Esophagus squamous epithelium (tissue), 5 donors: Measurements from ENCODE around the gene MOXD1. TPM values are rescaled to one million over a fixed set of nuclear protein-coding genes. Genes with fewer than 3 reads are reported as not detected.
"Not testable (repeated sequence)": the region's sequence is repeated elsewhere in the genome, so short reads cannot be mapped to it uniquely, and the experiment has no call there.

ENCODE experiments used
- DNase-seq: peaks from one replicate; lab custom pipeline; 2025; lab: John Stamatoyannopoulos, UW
- H3K27ac ChIP-seq, 4 donors: fragments of 200-600 bp; sonication (generic); one replicate each; pipeline ENCODE4 v1.5.1; 2016 to 2019; ENCODE audit warnings: mild to moderate bottlenecking in 1 of 4
- H3K27me3 ChIP-seq, 4 donors: fragments of 200-600 bp; sonication (generic); 1 replicate in 3 of 4; 2 replicates in 1 of 4; pipeline versions ENCODE4 v1.5.1 to v1.6.0; 2017 to 2021; ENCODE audit warnings: antibody characterized with exemption in 1 of 4
- H3K36me3 ChIP-seq, 3 donors: fragments of 200-600 bp; sonication (generic); one replicate each; pipeline ENCODE4 v1.5.1; 2016 to 2019
- H3K4me1 ChIP-seq, 3 donors: fragments of 200-600 bp; sonication (generic); one replicate each; pipeline ENCODE4 v1.5.1; 2017 to 2019
- H3K4me3 ChIP-seq, 4 donors: fragments of 200-600 bp; sonication (generic); 1 replicate in 3 of 4; 2 replicates in 1 of 4; pipeline ENCODE4 v1.5.1; 2016 to 2019; ENCODE audit warnings: mild to moderate bottlenecking in 2 of 4, moderate library complexity in 1 of 4
- H3K9me3 ChIP-seq, 3 donors: fragments of 200-600 bp; sonication (generic); one replicate each; pipeline ENCODE4 v1.5.1; 2016 to 2019
- CTCF ChIP-seq, 6 experiments: fragments of 450-650 bp in 4 of 6; fragments of 200-600 bp in 2 of 6; sonication (generic) in 2 of 6; IDR thresholded peaks; one replicate each; pipeline ENCODE4 v1.5.1; 2016 to 2019; ENCODE audit warnings: antibody characterized with exemption in 6 of 6, mild to moderate bottlenecking in 4 of 6, moderate library complexity in 4 of 6
- POLR2A ChIP-seq, 4 donors: fragments of 450-650 bp; IDR thresholded peaks; one replicate each; pipeline ENCODE4 v1.6.1; 2017; ENCODE audit warnings: antibody characterized with exemption in 4 of 4, mild to moderate bottlenecking in 4 of 4, moderate library complexity in 3 of 4
- WGBS, 2 donors: methylation state at CpG; one replicate each; pipeline ENCODE4 v1.1.5; 2018; 5-methylcytosine and 5-hydroxymethylcytosine counted together
- intact Hi-C: fragments of 100-400 bp; cut with DNase I; formaldehyde crosslinking; loops from one replicate; pipeline ENCODE4 v1.15.0; 2022
- total RNA-seq, 4 donors: library from RNA; depleted of rRNA; stranded (reverse); fragments of >200 nt; gene quantifications; one replicate each; pipeline ENCODE4 v1.1.0, GENCODE V29; 2016
- donor health status: DM: yes; HTN: yes; CAD: no.

MOXD1 gene
- total RNA-seq, 4 donors from 2014 or later, result 11.9 to 59.2 (median 25.0) TPM

GRCh38 chr6:132354517-132355167 lies 46.6 kb downstream of the MOXD1 start:
- no peak overlapping the region for H3K4me3 ChIP-seq
- 50 to 72% methylated on average over 3 to 7 of the region's 7 CpGs for WGBS, 2 donors
- intact Hi-C loops, result no loop called here
- TF ChIP-seq POLR2A (IDR thresholded peaks at IDR 0.05), result no peak
- TF ChIP-seq CTCF (IDR thresholded peaks at IDR 0.05), result no peak
- peaks cover 0 to 3% (median 0%) of the 10 kb centered on the region in 3 donors for H3K9me3 ChIP-seq
- no peaks in the 10 kb centered on the region for H3K4me1 ChIP-seq
- DNase-seq, result peak; percentile 42
- H3K36me3 ChIP-seq, result peaks cover 0 to 22% (median 0%) of the 10 kb centered on the region in 3 donors
- H3K27ac ChIP-seq, result no peak overlapping the region
- no peaks in the 10 kb centered on the region for H3K27me3 ChIP-seq

GRCh38 chr6:132351986-132352385 lies 49.3 kb downstream of the MOXD1 start:
- H3K4me1 ChIP-seq, H3K27ac ChIP-seq, DNase-seq, H3K9me3 ChIP-seq, intact Hi-C loops, H3K27me3 ChIP-seq, H3K4me3 ChIP-seq: not testable (repeated sequence)
- 78 to 89% methylated on average over 3 of the region's 3 CpGs for WGBS, 2 donors
- H3K36me3 ChIP-seq, result peaks cover 0 to 22% (median 0%) of the 10 kb centered on the region in 3 donors

GRCh38 chr6:132348231-132348630 lies 53.0 kb downstream of the MOXD1 start:
- Histone ChIP-seq H3K9me3 (peaks cover 0 to 7% (median 0%) of the 10 kb centered on the region in 3 donors), H3K27ac (no peak overlapping the region), H3K4me1 (no peaks in the 10 kb centered on the region), H3K4me3 (no peak overlapping the region), H3K27me3 (no peaks in the 10 kb centered on the region), H3K36me3 (no peaks in the 10 kb centered on the region)
- DNase-seq, result no peak
- TF ChIP-seq POLR2A (IDR thresholded peaks at IDR 0.05) (no peak), CTCF (IDR thresholded peaks at IDR 0.05) (no peak)
- WGBS, 2 donors, result 48 to 62% methylated on average over 1 of the region's 1 CpG
- intact Hi-C loops, result no loop called here

- Histone ChIP-seq H3K9me3 (peaks cover 0 to 7% (median 0%) of the 10 kb centered on the region in 3 donors), H3K4me3 (no peak overlapping the region), H3K27me3 (no peaks in the 10 kb centered on the region), H3K27ac (no peak overlapping the region), H3K36me3 (no peaks in the 10 kb centered on the region), H3K4me1 (no peaks in the 10 kb centered on the region)
- no peak for DNase-seq
- intact Hi-C loops, result no loop called here
- no peak for TF ChIP-seq POLR2A (IDR thresholded peaks at IDR 0.05)
- TF ChIP-seq CTCF (IDR thresholded peaks at IDR 0.05), result no peak
- 73 to 82% methylated on average over 4 to 5 of the region's 5 CpGs for WGBS, 2 donors
These were observed 56.5 kb downstream of the MOXD1 start for GRCh38 chr6:132344811-132345210.

- TF ChIP-seq CTCF (IDR thresholded peaks at IDR 0.05) (no peak), POLR2A (IDR thresholded peaks at IDR 0.05) (no peak)
- H3K36me3 ChIP-seq, result no peaks in the 10 kb centered on the region
- H3K9me3 ChIP-seq, result peaks cover 0 to 7% (median 0%) of the 10 kb centered on the region in 3 donors
- no peak overlapping the region for H3K27ac ChIP-seq
- H3K27me3 ChIP-seq, result no peaks in the 10 kb centered on the region
- 40 to 67% methylated on average over 3 of the region's 3 CpGs for WGBS, 2 donors
- no peak overlapping the region for H3K4me3 ChIP-seq
- H3K4me1 ChIP-seq, result peaks cover 0 to 3% (median 2%) of the 10 kb centered on the region in 3 donors
- DNase-seq, result no peak
- intact Hi-C loops, result no loop called here
These were observed 59.6 kb downstream of the MOXD1 start for GRCh38 chr6:132341646-132342045.
